A549 (cell line): ENCODE data around the gene STAT5B. TPM values are rescaled to one million over a fixed set of nuclear protein-coding genes. Genes with fewer than 3 reads are reported as not detected.
A peak's percentile ranks its signal among the peaks of the same experiment; 100 is the strongest.

Experiments used
- ATAC-seq, 2 experiments: fragments of 200-7000 bp in 1 of 2; fragments of >200 bp in 1 of 2; cut with Nextera tagmentation in 1 of 2; cut with Tn5 transposase in 1 of 2; 3 replicates each; pipeline versions ENCODE4 v1.8.0 to v1.9.1; 2018 to 2020; ENCODE audit warnings: mild to moderate bottlenecking in 1 of 2, moderate library complexity in 1 of 2
- CTCF ChIA-PET: fragments of 300-600 bp; sonication (Branson Sonifier 250); formaldehyde crosslinking; extraction: SDS; loops from one replicate; lab custom pipeline; 2021; ENCODE audit warnings: antibody characterized with exemption, inconsistent platforms; lab: Yijun Ruan, JAX
- POLR2A ChIA-PET: fragments of 350-600 bp; formaldehyde crosslinking; extraction: SDS; loops from one replicate; lab custom pipeline; 2021; ENCODE audit warnings: antibody characterized with exemption, inconsistent platforms; lab: Yijun Ruan, JAX
- DNase-seq, 2 experiments: peaks; one replicate each; pipeline versions ENCODE4 v3.0.0 to v3.0.0-alpha.2; 2011 to 2016; ENCODE audit warnings: low read depth in 1 of 2, low spot score in 1 of 2
- FAIRE-seq: peaks from 2 replicates; lab custom pipeline; 2011; peaks lifted over from hg19 to GRCh38; lab: Jason Lieb, UNC
- H3K27ac ChIP-seq, 2 experiments: fragments of >200 bp; sonication (Bioruptor Twin); formaldehyde crosslinking; 3 replicates each; pipeline ENCODE4 v1.5.1; 2016 to 2017
- H3K4me1 ChIP-seq: fragments of >200 bp; sonication (Bioruptor Twin); formaldehyde crosslinking; 3 replicates; pipeline ENCODE4 v1.6.1; 2016
- H3K4me2 ChIP-seq: fragments of >200 bp; sonication (Bioruptor Twin); formaldehyde crosslinking; 3 replicates; pipeline ENCODE4 v1.6.1; 2016
- H3K4me3 ChIP-seq: fragments of >200 bp; sonication (Bioruptor Twin); formaldehyde crosslinking; 3 replicates; pipeline ENCODE4 v1.5.1; 2016
- H3K9me3 ChIP-seq: fragments of >200 bp; sonication (Bioruptor Twin); formaldehyde crosslinking; 3 replicates; pipeline ENCODE4 v1.6.1; 2016
- BHLHE40 ChIP-seq: IDR thresholded peaks from 2 replicates; pipeline ENCODE4 v1.6.1; 2012; ENCODE audit warnings: low read depth, low read length, inconsistent platforms
- CBX8 ChIP-seq: fragments of 200-600 bp; sonication (generic); IDR thresholded peaks from 2 replicates; pipeline ENCODE4 v1.6.1; 2016
- CEBPB ChIP-seq, 2 experiments: fragments of >200 bp in 1 of 2; sonication (Bioruptor Twin) in 1 of 2; formaldehyde crosslinking in 1 of 2; IDR thresholded peaks; 2 replicates each; pipeline ENCODE4 v1.6.1; 2012 to 2016
- EHF ChIP-seq: fragments of 250-450 bp; sonication (Bioruptor Pico); IDR thresholded peaks from 2 replicates; pipeline ENCODE4 v1.5.0; 2020; ENCODE audit warnings: mild to moderate bottlenecking
- ESRRA ChIP-seq: fragments of 150-350 bp; IDR thresholded peaks from 2 replicates; pipeline ENCODE4 v1.6.1; 2014; ENCODE audit warnings: mild to moderate bottlenecking, low read length, borderline replicate concordance
- FOSB ChIP-seq: fragments of 250-450 bp; sonication (Bioruptor Pico); IDR thresholded peaks from 2 replicates; pipeline ENCODE4 v1.5.0; 2020; ENCODE audit warnings: mild to moderate bottlenecking, moderate library complexity
- HDAC2 ChIP-seq: fragments of 200-600 bp; sonication (generic); IDR thresholded peaks from 2 replicates; pipeline ENCODE4 v1.6.1; 2016
- HOXB5 ChIP-seq: fragments of 250-450 bp; sonication (Bioruptor Pico); IDR thresholded peaks from 2 replicates; pipeline ENCODE4 v1.5.0; 2020; ENCODE audit warnings: mild to moderate bottlenecking, moderate library complexity
- JUN ChIP-seq, 2 experiments: fragments of >200 bp; sonication (Bioruptor Twin); formaldehyde crosslinking; IDR thresholded peaks; 2 replicates in 1 of 2; 3 replicates in 1 of 2; pipeline ENCODE4 v1.6.1; 2016 to 2017
- KDM1A ChIP-seq: fragments of 200-600 bp; sonication (generic); IDR thresholded peaks from 2 replicates; pipeline ENCODE4 v1.6.1; 2016; ENCODE audit warnings: low read depth, mild to moderate bottlenecking
- KDM5A ChIP-seq: fragments of 200-600 bp; sonication (generic); IDR thresholded peaks from 2 replicates; pipeline ENCODE4 v1.6.1; 2016; ENCODE audit warnings: antibody characterized with exemption, mild to moderate bottlenecking
- MAFK ChIP-seq: fragments of 450-650 bp; IDR thresholded peaks from 2 replicates; pipeline ENCODE4 v1.6.1; 2014; ENCODE audit not compliant: partially characterized antibody
- RAD21 ChIP-seq, 2 experiments: fragments of >200 bp in 1 of 2; sonication (Bioruptor Twin) in 1 of 2; formaldehyde crosslinking in 1 of 2; IDR thresholded peaks in 1 of 2; conservative IDR thresholded peaks in 1 of 2; 2 replicates in 1 of 2; 3 replicates in 1 of 2; pipeline ENCODE4 v1.6.1; 2012 to 2018; ENCODE audit warnings: inconsistent platforms in 1 of 2
- RCOR1 ChIP-seq: fragments of 150-350 bp; IDR thresholded peaks from 2 replicates; pipeline ENCODE4 v1.6.1; 2014; ENCODE audit warnings: antibody characterized with exemption, low read length, low read depth
- RNF2 ChIP-seq: fragments of 200-600 bp; sonication (generic); IDR thresholded peaks from 2 replicates; pipeline ENCODE4 v1.6.1; 2016; ENCODE audit warnings: low read depth, mild to moderate bottlenecking, antibody characterized with exemption, moderate library complexity, borderline replicate concordance
- SMC3 ChIP-seq: fragments of >200 bp; sonication (Bioruptor Twin); formaldehyde crosslinking; IDR thresholded peaks from 3 replicates; pipeline ENCODE4 v1.6.1; 2018; ENCODE audit warnings: inconsistent platforms
- TFCP2L1 ChIP-seq: fragments of 250-450 bp; sonication (Bioruptor Pico); IDR thresholded peaks from 2 replicates; pipeline ENCODE4 v1.5.0; 2021; ENCODE audit warnings: mild to moderate bottlenecking
- ZNF302 ChIP-seq: fragments of 250-450 bp; sonication (Bioruptor Pico); IDR thresholded peaks from 2 replicates; pipeline ENCODE4 v1.9.0; 2021; ENCODE audit warnings: inconsistent platforms, mild to moderate bottlenecking, moderate library complexity
- ZSCAN20 ChIP-seq: fragments of 250-450 bp; sonication (Bioruptor Pico); IDR thresholded peaks from 2 replicates; pipeline ENCODE4 v1.8.0; 2022; ENCODE audit warnings: mild to moderate bottlenecking, moderate library complexity
- WGBS: methylation state at CpG from one replicate; pipeline ENCODE4 v1.1.6; 2017; ENCODE audit errors: missing lambda C conversion rate; 5-methylcytosine and 5-hydroxymethylcytosine counted together
- polyA plus RNA-seq, 4 experiments: library from polyadenylated mRNA; depleted of rRNA in 3 of 4; stranded (reverse); fragments of >200 nt; fragmentation: RNase III in 1 of 4; extraction: RNeasy Plus Mini Kit Qiagen cat#74134 plus additional on column Dnase treatment in 1 of 4; gene quantifications; 2 replicates in 3 of 4; 3 replicates in 1 of 4; pipeline ENCODE4 v1.2.3, GENCODE V29; 2011 to 2017
- TF ChIP-seq, protein P1 (sequence below): fragments of 250-450 bp; sonication (Bioruptor Pico); IDR thresholded peaks from 2 replicates; pipeline ENCODE4 v1.5.0; 2020; ENCODE audit warnings: low read depth, mild to moderate bottlenecking, moderate library complexity
- TF ChIP-seq, protein P2 (sequence below): fragments of 150-350 bp; IDR thresholded peaks from 2 replicates; pipeline ENCODE4 v1.6.1; 2014; ENCODE audit warnings: low read depth, mild to moderate bottlenecking, low read length

STAT5B gene
- polyA plus RNA-seq, 2 of the 4 experiments (the other 2 are of a cell fraction) = 31.2 to 37.6 TPM

DNA sequence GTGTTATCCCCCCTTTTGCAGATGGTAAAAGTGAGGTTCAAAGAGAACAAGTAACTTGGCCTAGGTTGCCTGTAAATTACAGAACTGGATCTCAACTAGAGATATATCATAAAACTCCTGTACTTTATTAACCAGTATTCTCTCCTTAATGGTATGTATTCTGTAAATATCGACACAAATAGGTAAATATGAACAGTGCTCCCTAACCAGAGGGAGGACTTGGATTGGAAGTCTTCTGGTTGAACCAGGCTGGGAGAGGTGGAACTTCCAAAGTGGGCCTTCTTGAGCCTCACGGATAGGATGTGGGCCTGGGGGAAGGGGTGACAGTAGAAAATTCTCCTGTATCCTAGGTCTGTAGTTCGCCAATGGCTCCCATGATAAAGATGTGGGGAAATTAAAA is 19.8 kb upstream of the STAT5B start:
- Histone ChIP-seq H3K27ac (no peak overlapping the region; a peak in 1 of 6 replicates), H3K4me2 (no peak overlapping the region), H3K4me1 (no peaks in the 10 kb centered on the region), H3K9me3 (no peaks in the 10 kb centered on the region), H3K4me3 (no peak overlapping the region)
- ATAC-seq = no peak
- DNase-seq = no peak
- WGBS = 81% methylated on average over 3 of the region's 3 CpGs
- TF ChIP-seq HOXB5 (CRISPR knock-in tag) = no peak
- no peak for TF ChIP-seq RCOR1
- TF ChIP-seq KDM5A = no peak
- no peak for TF ChIP-seq ZNF302
- TF ChIP-seq JUN (IDR thresholded peaks at IDR 0.05) = no peak
- TF ChIP-seq TFCP2L1 (CRISPR knock-in tag) = no peak
- TF ChIP-seq ZSCAN20 = no peak
- TF ChIP-seq SMC3 = no peak
- TF ChIP-seq ESRRA = no peak
- TF ChIP-seq RNF2 = no peak
- TF ChIP-seq HDAC2 = no peak
- no peak for TF ChIP-seq CEBPB (IDR thresholded peaks at IDR 0.05)
- no peak for FAIRE-seq
- ChIA-PET CTCF (interaction anchor here (1.0 to 7.2 kb wide), 7 partner anchors 9 to 232 kb away, joined by 3 to 65 read pairs (median 5); no protein-coding TSS in a partner anchor), POLR2A (no interaction called here)

DNA sequence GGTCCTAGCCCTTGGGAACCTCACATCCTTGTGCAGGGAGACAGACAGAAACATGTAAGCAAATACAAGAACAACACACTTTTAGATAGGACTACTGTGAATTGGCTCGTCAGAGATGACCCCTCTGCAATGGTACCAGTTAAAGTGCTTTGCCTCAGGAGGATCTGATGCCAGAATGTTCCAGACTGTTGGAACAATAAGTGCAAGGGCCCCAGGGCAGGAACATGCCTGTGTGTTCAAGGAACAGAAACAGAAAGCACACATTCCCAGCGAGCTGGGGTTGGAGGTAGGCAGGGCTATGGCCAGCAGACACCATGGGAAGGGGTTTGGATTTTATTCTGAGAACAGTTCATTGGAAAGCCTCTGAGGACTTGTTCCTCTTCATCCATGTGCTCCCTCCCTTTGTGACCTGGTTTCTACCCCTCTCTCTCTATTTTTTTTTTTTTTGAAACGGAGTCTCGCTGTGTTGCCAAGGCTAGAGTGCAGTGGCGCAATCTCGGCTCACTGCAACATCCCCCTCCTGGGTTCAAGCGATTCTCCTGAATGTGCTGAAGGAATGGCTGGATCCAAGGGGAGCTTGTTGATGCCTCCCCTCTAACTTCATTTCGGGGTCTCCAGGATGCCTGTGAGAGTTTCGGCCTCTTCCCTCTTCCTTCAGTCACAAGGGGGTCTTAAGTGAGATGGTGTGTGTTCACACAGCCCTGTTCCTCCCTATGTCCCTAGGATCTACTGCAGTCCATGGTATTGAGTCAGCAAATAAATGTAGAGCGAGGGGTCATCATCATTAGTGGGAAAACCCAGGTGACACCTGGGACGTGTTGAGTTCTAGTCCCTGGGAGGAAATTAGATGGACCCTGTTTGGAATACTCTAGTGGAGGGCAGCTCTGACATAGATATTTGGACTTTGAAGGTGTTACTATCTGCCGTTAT is 18.5 kb upstream of the STAT5B start:
- H3K27ac ChIP-seq = peak overlapping the region in 1 of 2 experiments; percentile 1; a peak in 1 of 6 replicates
- TF ChIP-seq CEBPB (IDR thresholded peaks at IDR 0.05) (no peak), MAFK (peak; percentile 46)
- H3K9me3 ChIP-seq = no peaks in the 10 kb centered on the region
- no peak for ATAC-seq
- ChIA-PET CTCF (interaction anchor here (0.6 to 7.2 kb wide), 10 partner anchors 9 to 233 kb away, joined by 3 to 65 read pairs (median 4); no protein-coding TSS in a partner anchor), POLR2A (no interaction called here)
- no peaks in the 10 kb centered on the region for H3K4me1 ChIP-seq
- H3K4me3 ChIP-seq = no peak overlapping the region
- no peak for DNase-seq
- WGBS = 78% methylated on average over 12 of the region's 12 CpGs
- FAIRE-seq = no peak
- no peak overlapping the region for H3K4me2 ChIP-seq

DNA sequence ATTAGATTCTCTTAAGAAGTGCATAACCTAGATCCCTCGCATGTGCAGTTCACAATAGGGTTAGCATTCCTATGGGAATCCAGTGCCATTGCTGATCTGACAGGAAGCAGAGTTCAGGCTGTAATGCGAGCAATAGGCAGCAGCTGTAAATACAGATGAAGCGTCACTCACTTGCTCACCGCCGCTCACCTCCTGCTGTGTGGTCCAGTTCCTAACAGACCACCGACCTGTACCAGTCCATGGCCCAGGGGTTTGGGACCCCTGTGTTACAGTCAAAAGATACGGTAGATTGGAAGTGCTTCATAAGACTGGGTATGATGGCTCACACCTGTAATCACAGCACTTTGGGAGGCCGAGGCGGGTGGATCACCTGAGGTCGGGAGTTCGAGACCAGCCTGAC is 14.9 kb upstream of the STAT5B start:
- Histone ChIP-seq H3K4me2 (no peak overlapping the region), H3K4me3 (no peak overlapping the region), H3K4me1 (peaks cover 12% of the 10 kb centered on the region), H3K27ac (no peak overlapping the region), H3K9me3 (no peaks in the 10 kb centered on the region)
- POLR2A ChIA-PET = no interaction called here
- CTCF ChIA-PET = interaction anchor here (0.9 to 7.2 kb wide), 3 partner anchors 20 to 107 kb away, joined by 5 to 65 read pairs (median 6); no protein-coding TSS in a partner anchor
- no peak for DNase-seq
- TF ChIP-seq RAD21 (conservative IDR thresholded peaks at IDR 0.05 in 1 of 2, IDR thresholded peaks at IDR 0.05 in 1 of 2) (no peak), CBX8 (no peak), EHF (CRISPR knock-in tag) (no peak), BHLHE40 (no peak), FOSB (no peak), KDM1A (no peak), RNF2 (no peak)
- TF ChIP-seq, protein P1, sequence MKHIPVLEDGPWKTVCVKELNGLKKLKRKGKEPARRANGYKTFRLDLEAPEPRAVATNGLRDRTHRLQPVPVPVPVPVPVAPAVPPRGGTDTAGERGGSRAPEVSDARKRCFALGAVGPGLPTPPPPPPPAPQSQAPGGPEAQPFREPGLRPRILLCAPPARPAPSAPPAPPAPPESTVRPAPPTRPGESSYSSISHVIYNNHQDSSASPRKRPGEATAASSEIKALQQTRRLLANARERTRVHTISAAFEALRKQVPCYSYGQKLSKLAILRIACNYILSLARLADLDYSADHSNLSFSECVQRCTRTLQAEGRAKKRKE (CRISPR knock-in tag) = no peak
- TF ChIP-seq, protein P2, sequence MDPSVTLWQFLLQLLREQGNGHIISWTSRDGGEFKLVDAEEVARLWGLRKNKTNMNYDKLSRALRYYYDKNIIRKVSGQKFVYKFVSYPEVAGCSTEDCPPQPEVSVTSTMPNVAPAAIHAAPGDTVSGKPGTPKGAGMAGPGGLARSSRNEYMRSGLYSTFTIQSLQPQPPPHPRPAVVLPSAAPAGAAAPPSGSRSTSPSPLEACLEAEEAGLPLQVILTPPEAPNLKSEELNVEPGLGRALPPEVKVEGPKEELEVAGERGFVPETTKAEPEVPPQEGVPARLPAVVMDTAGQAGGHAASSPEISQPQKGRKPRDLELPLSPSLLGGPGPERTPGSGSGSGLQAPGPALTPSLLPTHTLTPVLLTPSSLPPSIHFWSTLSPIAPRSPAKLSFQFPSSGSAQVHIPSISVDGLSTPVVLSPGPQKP = no peak
- no peak for ATAC-seq
- no peak for FAIRE-seq
- 89% methylated on average over 11 of the region's 11 CpGs for WGBS
